ENCODE data around the gene ENHO. TPM values are rescaled to one million over a fixed set of nuclear protein-coding genes. Genes with fewer than 3 reads are reported as not detected.

ENHO gene
- total RNA-seq, 1 donor from 2014 or later, result 0.59 TPM

GRCh38 chr9:34507966-34508365 is 14.8 kb downstream of the ENHO start:
- DNase-seq (no peak), ATAC-seq (no peak)
- Histone ChIP-seq H3K27ac (no peak overlapping the region), H3K9me3 (no peaks in the 10 kb centered on the region), H3K27me3 (ENCODE audit: low read depth) (no peaks in the 10 kb centered on the region), H3K4me3 (no peak overlapping the region), H3K4me1 (no peaks in the 10 kb centered on the region), H3K36me3 (no peaks in the 10 kb centered on the region)
- no peak for TF ChIP-seq CTCF (IDR thresholded peaks at IDR 0.05)
- intact Hi-C loops (cut with DNase I), result loop anchor here (10.0 kb wide), 1 partner anchor 103 kb away; no protein-coding TSS in a partner anchor

GRCh38 chr9:34507556-34507955 is 15.2 kb downstream of the ENHO start:
- no peak overlapping the region for H3K4me3 ChIP-seq
- H3K4me1 ChIP-seq, result peaks cover 3% of the 10 kb centered on the region
- intact Hi-C loops (cut with DNase I), result loop anchor here (10.0 kb wide), 1 partner anchor 103 kb away; no protein-coding TSS in a partner anchor
- H3K9me3 ChIP-seq, result no peaks in the 10 kb centered on the region
- no peak for TF ChIP-seq CTCF (IDR thresholded peaks at IDR 0.05)
- no peaks in the 10 kb centered on the region for H3K27me3 ChIP-seq (ENCODE audit: low read depth)
- no peak for DNase-seq
- H3K36me3 ChIP-seq, result no peaks in the 10 kb centered on the region
- no peak overlapping the region for H3K27ac ChIP-seq
- no peak for ATAC-seq

- Histone ChIP-seq H3K36me3 (no peaks in the 10 kb centered on the region), H3K9me3 (no peaks in the 10 kb centered on the region), H3K27ac (no peak overlapping the region), H3K4me3 (no peak overlapping the region), H3K4me1 (peaks cover 12% of the 10 kb centered on the region), H3K27me3 (ENCODE audit: low read depth) (no peaks in the 10 kb centered on the region)
- TF ChIP-seq CTCF (IDR thresholded peaks at IDR 0.05), result no peak
- intact Hi-C loops (cut with DNase I), result loop anchor here (10.0 kb wide), 1 partner anchor 102 kb away; no protein-coding TSS in a partner anchor
- DNase-seq (no peak), ATAC-seq (no peak)
These were observed 16.2 kb downstream of the ENHO start for GRCh38 chr9:34506623-34507022.

GRCh38 chr9:34505370-34506120 is 17.2 kb downstream of the ENHO start:
- no peak overlapping the region for H3K27ac ChIP-seq
- H3K4me3 ChIP-seq, result no peak overlapping the region
- H3K36me3 ChIP-seq, result no peaks in the 10 kb centered on the region
- no peak for ATAC-seq
- no peak for TF ChIP-seq CTCF (IDR thresholded peaks at IDR 0.05)
- H3K4me1 ChIP-seq, result peaks cover 21% of the 10 kb centered on the region
- no peaks in the 10 kb centered on the region for H3K27me3 ChIP-seq (ENCODE audit: low read depth)
- DNase-seq, result no peak
- H3K9me3 ChIP-seq, result no peaks in the 10 kb centered on the region
- intact Hi-C loops (cut with DNase I), result loop anchor here (10.0 kb wide), 1 partner anchor 101 kb away; no protein-coding TSS in a partner anchor

- no peak for ATAC-seq
These were observed 19.4 kb downstream of the ENHO start for GRCh38 chr9:34503406-34503805.

More at GRCh38 chr9:34503406-34503805, 19.4 kb downstream of the ENHO start:
- Histone ChIP-seq H3K4me3 (no peak overlapping the region), H3K36me3 (no peaks in the 10 kb centered on the region), H3K4me1 (peaks cover 21% of the 10 kb centered on the region), H3K27ac (no peak overlapping the region), H3K9me3 (no peaks in the 10 kb centered on the region), H3K27me3 (ENCODE audit: low read depth) (no peaks in the 10 kb centered on the region)
- TF ChIP-seq CTCF (IDR thresholded peaks at IDR 0.05), result no peak
- no peak for DNase-seq
- intact Hi-C loops (cut with DNase I), result loop anchor here (10.0 kb wide), 1 partner anchor 99 kb away; no protein-coding TSS in a partner anchor
